Frontal cortex (tissue), 4 donors: ENCODE results near the gene SCG3. TPM values are rescaled to one million over a fixed set of nuclear protein-coding genes. Genes with fewer than 3 reads are reported as not detected.

Experiments
- DNase-seq, 2 donors: peaks; one replicate each; pipeline ENCODE4 v3.0.0; 2012; ENCODE audit warnings: low spot score in 2 of 2
- FAIRE-seq: peaks from 2 replicates; lab custom pipeline; 2012; peaks lifted over from hg19 to GRCh38; lab: Jason Lieb, UNC
- total RNA-seq: library from RNA; depleted of rRNA; stranded (reverse); fragments of >200 nt; gene quantifications from one replicate; pipeline ENCODE4 v1.2.3, GENCODE V29; 2014
- donor health status: control.
- donor health status: control.
- donor health status: control.

Gene SCG3
- total RNA-seq, 1 donor from 2014 or later: 37.9 TPM

- DNase-seq (no peak), FAIRE-seq (no peak)
Measured at GRCh38 chr15:51677021-51677420, 4.3 kb upstream of the SCG3 start.

- DNase-seq: no peak
Measured at GRCh38 chr15:51677452-51677851, 3.9 kb upstream of the SCG3 start.

GRCh38 chr15:51678096-51678495 lies 3.2 kb upstream of the SCG3 start:
- no peak for FAIRE-seq
- no peak for DNase-seq

More at GRCh38 chr15:51677452-51677851, 3.9 kb upstream of the SCG3 start:
- no peak for FAIRE-seq

- FAIRE-seq (no peak), DNase-seq (no peak)
Measured at GRCh38 chr15:51680321-51680720, 982 bp upstream of the SCG3 start.

- DNase-seq (no peak), FAIRE-seq (no peak)
Measured at GRCh38 chr15:51687565-51687964, 6.3 kb downstream of the SCG3 start.

- DNase-seq (no peak), FAIRE-seq (no peak)
Measured at GRCh38 chr15:51688863-51689262, 7.6 kb downstream of the SCG3 start.

- no peak for FAIRE-seq
- DNase-seq: no peak
Measured at GRCh38 chr15:51692154-51692553, 10.9 kb downstream of the SCG3 start.

GRCh38 chr15:51696566-51696965 lies 15.3 kb downstream of the SCG3 start:
- DNase-seq: no peak
- no peak for FAIRE-seq

- FAIRE-seq (no peak), DNase-seq (no peak)
Measured at GRCh38 chr15:51697163-51697562, 15.9 kb downstream of the SCG3 start.

GRCh38 chr15:51699373-51699772 lies 18.1 kb downstream of the SCG3 start:
- DNase-seq (no peak), FAIRE-seq (no peak)

- DNase-seq (no peak), FAIRE-seq (no peak)
Measured at GRCh38 chr15:51702710-51703109, 21.4 kb downstream of the SCG3 start.

GRCh38 chr15:51706291-51706690 lies 25.0 kb downstream of the SCG3 start:
- FAIRE-seq (no peak), DNase-seq (no peak)

GRCh38 chr15:51706926-51707608 lies 25.8 kb downstream of the SCG3 start:
- DNase-seq: no peak
- no peak for FAIRE-seq

- FAIRE-seq (no peak), DNase-seq (no peak)
Measured at GRCh38 chr15:51708013-51708412, 26.7 kb downstream of the SCG3 start.

- FAIRE-seq: no peak
Measured at GRCh38 chr15:51709031-51709430, 27.7 kb downstream of the SCG3 start.

GRCh38 chr15:51714162-51714561 lies 32.9 kb downstream of the SCG3 start:
- FAIRE-seq: no peak
- no peak for DNase-seq

More at GRCh38 chr15:51709031-51709430, 27.7 kb downstream of the SCG3 start:
- no peak for DNase-seq

- FAIRE-seq (no peak), DNase-seq (no peak)
Measured at GRCh38 chr15:51714911-51715310, 33.6 kb downstream of the SCG3 start.

GRCh38 chr15:51718219-51718618 lies 36.9 kb downstream of the SCG3 start:
- no peak for FAIRE-seq
- no peak for DNase-seq

- no peak for FAIRE-seq
- DNase-seq: no peak
Measured at GRCh38 chr15:51718746-51719145, 37.4 kb downstream of the SCG3 start.

GRCh38 chr15:51720201-51720995 lies 39.1 kb downstream of the SCG3 start:
- DNase-seq: no peak
- no peak for FAIRE-seq

- DNase-seq: no peak
- no peak for FAIRE-seq
Measured at GRCh38 chr15:51721199-51721960, 40.1 kb downstream of the SCG3 start.
